Vagina (tissue), 2 donors: Measurements from ENCODE around the gene NMU. TPM values are rescaled to one million over a fixed set of nuclear protein-coding genes. Genes with fewer than 3 reads are reported as not detected.

Experiments
- DNase-seq, 2 donors: peaks; one replicate each; pipeline ENCODE4 v3.0.0-alpha.2; 2017; ENCODE audit errors: extremely low spot score in 2 of 2
- H3K27ac ChIP-seq: fragments of 200-600 bp; sonication (generic); one replicate; pipeline ENCODE4 v1.5.1; 2019
- H3K27me3 ChIP-seq: fragments of 200-600 bp; sonication (generic); one replicate; pipeline ENCODE4 v1.5.1; 2019
- H3K36me3 ChIP-seq, 2 donors: fragments of 200-600 bp; sonication (generic); one replicate each; pipeline ENCODE4 v1.5.1; 2017 to 2019
- H3K4me1 ChIP-seq: fragments of 200-600 bp; sonication (generic); one replicate; pipeline ENCODE4 v1.5.1; 2019
- H3K4me3 ChIP-seq, 2 donors: fragments of 200-600 bp; sonication (generic); 1 replicate in 1 of 2; 2 replicates in 1 of 2; pipeline ENCODE4 v1.5.1; 2016 to 2019
- H3K9me3 ChIP-seq: fragments of 200-600 bp; sonication (generic); one replicate; pipeline ENCODE4 v1.5.1; 2019
- CTCF ChIP-seq, 3 experiments: fragments of 450-650 bp in 2 of 3; fragments of 200-600 bp in 1 of 3; sonication (generic) in 1 of 3; IDR thresholded peaks; one replicate each; pipeline ENCODE4 v1.5.1; 2017 to 2019; ENCODE audit warnings: antibody characterized with exemption in 3 of 3, mild to moderate bottlenecking in 2 of 3, moderate library complexity in 2 of 3
- POLR2A ChIP-seq, 2 donors: fragments of 450-650 bp; IDR thresholded peaks; one replicate each; pipeline ENCODE4 v1.6.1; 2017; ENCODE audit warnings: antibody characterized with exemption in 2 of 2, mild to moderate bottlenecking in 2 of 2, moderate library complexity in 2 of 2
- POLR2AphosphoS5 ChIP-seq, 2 donors: sonication (generic); formaldehyde crosslinking; IDR thresholded peaks; one replicate each; pipeline ENCODE4 v1.9.0; 2017; ENCODE audit warnings: antibody characterized with exemption in 2 of 2, mild to moderate bottlenecking in 2 of 2, low read depth in 1 of 2; ENCODE audit not compliant: insufficient read depth in 1 of 2
- intact Hi-C: fragments of 100-400 bp; cut with DNase I; formaldehyde crosslinking; loops from one replicate; pipeline ENCODE4 v1.15.1; 2023
- total RNA-seq: library from RNA; depleted of rRNA; stranded (reverse); fragments of >200 nt; gene quantifications from one replicate; pipeline ENCODE4 v1.2.3, GENCODE V29; 2016

NMU gene
- total RNA-seq, 1 donor from 2014 or later: 8.1 TPM

- no peak overlapping the region for H3K27ac ChIP-seq
- H3K4me3 ChIP-seq: no peak overlapping the region
- intact Hi-C loops: no loop called here
- H3K9me3 ChIP-seq: no peaks in the 10 kb centered on the region
- no peaks in the 10 kb centered on the region for H3K36me3 ChIP-seq
- TF ChIP-seq CTCF (IDR thresholded peaks at IDR 0.05): no peak
- TF ChIP-seq POLR2AphosphoS5 (IDR thresholded peaks at IDR 0.05; ENCODE audit: insufficient read depth in 1 of 2, low read depth in 1 of 2): no peak
- TF ChIP-seq POLR2A (IDR thresholded peaks at IDR 0.05): no peak
- no peaks in the 10 kb centered on the region for H3K27me3 ChIP-seq
- no peak for DNase-seq
- H3K4me1 ChIP-seq: no peaks in the 10 kb centered on the region
These were observed 30.4 kb upstream of the NMU start for GRCh38 chr4:55666535-55666934.

GRCh38 chr4:55663145-55663544 is 27.0 kb upstream of the NMU start:
- H3K36me3 ChIP-seq: no peaks in the 10 kb centered on the region
- TF ChIP-seq POLR2A (IDR thresholded peaks at IDR 0.05) (no peak), POLR2AphosphoS5 (IDR thresholded peaks at IDR 0.05; ENCODE audit: insufficient read depth in 1 of 2, low read depth in 1 of 2) (no peak), CTCF (IDR thresholded peaks at IDR 0.05) (no peak)
- no peaks in the 10 kb centered on the region for H3K27me3 ChIP-seq
- intact Hi-C loops: no loop called here
- H3K27ac ChIP-seq: no peak overlapping the region
- no peaks in the 10 kb centered on the region for H3K4me1 ChIP-seq
- DNase-seq: no peak
- H3K9me3 ChIP-seq: no peaks in the 10 kb centered on the region
- no peak overlapping the region for H3K4me3 ChIP-seq

GRCh38 chr4:55661398-55662056 is 25.4 kb upstream of the NMU start:
- no peaks in the 10 kb centered on the region for H3K9me3 ChIP-seq
- DNase-seq: no peak
- H3K36me3 ChIP-seq: no peaks in the 10 kb centered on the region
- no peaks in the 10 kb centered on the region for H3K27me3 ChIP-seq
- no peaks in the 10 kb centered on the region for H3K4me1 ChIP-seq
- no peak overlapping the region for H3K27ac ChIP-seq
- intact Hi-C loops: no loop called here
- no peak overlapping the region for H3K4me3 ChIP-seq
- TF ChIP-seq POLR2A (IDR thresholded peaks at IDR 0.05) (no peak), CTCF (IDR thresholded peaks at IDR 0.05) (no peak), POLR2AphosphoS5 (IDR thresholded peaks at IDR 0.05; ENCODE audit: insufficient read depth in 1 of 2, low read depth in 1 of 2) (no peak)

- intact Hi-C loops: no loop called here
- Histone ChIP-seq H3K36me3 (no peaks in the 10 kb centered on the region), H3K27ac (no peak overlapping the region), H3K4me3 (no peak overlapping the region), H3K4me1 (no peaks in the 10 kb centered on the region), H3K9me3 (no peaks in the 10 kb centered on the region), H3K27me3 (no peaks in the 10 kb centered on the region)
- DNase-seq: no peak
- TF ChIP-seq POLR2AphosphoS5 (IDR thresholded peaks at IDR 0.05; ENCODE audit: insufficient read depth in 1 of 2, low read depth in 1 of 2) (no peak), POLR2A (IDR thresholded peaks at IDR 0.05) (no peak), CTCF (IDR thresholded peaks at IDR 0.05) (no peak)
These were observed 22.6 kb upstream of the NMU start for GRCh38 chr4:55658657-55659056.

- Histone ChIP-seq H3K27ac (no peak overlapping the region), H3K4me1 (no peaks in the 10 kb centered on the region), H3K9me3 (no peaks in the 10 kb centered on the region), H3K4me3 (no peak overlapping the region), H3K27me3 (no peaks in the 10 kb centered on the region), H3K36me3 (no peaks in the 10 kb centered on the region)
- DNase-seq: no peak
- TF ChIP-seq CTCF (IDR thresholded peaks at IDR 0.05): no peak
- no peak for TF ChIP-seq POLR2A (IDR thresholded peaks at IDR 0.05)
- TF ChIP-seq POLR2AphosphoS5 (IDR thresholded peaks at IDR 0.05; ENCODE audit: insufficient read depth in 1 of 2, low read depth in 1 of 2): no peak
- intact Hi-C loops: no loop called here
These were observed 18.0 kb upstream of the NMU start for GRCh38 chr4:55654131-55654530.
